ENCODE results near the gene SIGLEC14.

The SIGLEC14 gene, protein sequence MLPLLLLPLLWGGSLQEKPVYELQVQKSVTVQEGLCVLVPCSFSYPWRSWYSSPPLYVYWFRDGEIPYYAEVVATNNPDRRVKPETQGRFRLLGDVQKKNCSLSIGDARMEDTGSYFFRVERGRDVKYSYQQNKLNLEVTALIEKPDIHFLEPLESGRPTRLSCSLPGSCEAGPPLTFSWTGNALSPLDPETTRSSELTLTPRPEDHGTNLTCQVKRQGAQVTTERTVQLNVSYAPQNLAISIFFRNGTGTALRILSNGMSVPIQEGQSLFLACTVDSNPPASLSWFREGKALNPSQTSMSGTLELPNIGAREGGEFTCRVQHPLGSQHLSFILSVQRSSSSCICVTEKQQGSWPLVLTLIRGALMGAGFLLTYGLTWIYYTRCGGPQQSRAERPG

DNA sequence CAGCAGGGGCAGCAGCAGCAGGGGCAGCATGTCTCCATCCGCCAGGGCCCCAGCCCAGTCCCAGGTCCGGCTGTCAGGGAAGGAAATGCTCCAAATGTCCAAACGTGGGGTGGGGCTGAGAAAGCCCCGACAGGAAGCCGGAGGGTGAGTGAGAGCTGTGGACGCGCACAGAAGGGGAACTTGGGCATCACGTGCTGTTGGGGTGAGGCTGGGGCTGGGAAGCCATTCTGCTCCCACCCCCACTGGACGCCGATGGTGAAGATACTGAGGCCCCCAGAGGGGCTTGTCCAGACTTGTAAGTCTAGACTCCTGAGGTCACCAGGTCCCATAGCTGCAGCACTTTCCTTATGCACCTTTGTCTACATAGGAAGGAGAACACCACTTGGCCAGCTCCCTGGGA is at the start of gene SIGLEC14:
TSS of gene SIGLEC14 (minus strand) at position 96 of the 400 bp plus-strand sequence. CDS start at position 30, 66 bp downstream.
- DNase-seq = peak in 1 of 2 donors; percentile 30

DNA sequence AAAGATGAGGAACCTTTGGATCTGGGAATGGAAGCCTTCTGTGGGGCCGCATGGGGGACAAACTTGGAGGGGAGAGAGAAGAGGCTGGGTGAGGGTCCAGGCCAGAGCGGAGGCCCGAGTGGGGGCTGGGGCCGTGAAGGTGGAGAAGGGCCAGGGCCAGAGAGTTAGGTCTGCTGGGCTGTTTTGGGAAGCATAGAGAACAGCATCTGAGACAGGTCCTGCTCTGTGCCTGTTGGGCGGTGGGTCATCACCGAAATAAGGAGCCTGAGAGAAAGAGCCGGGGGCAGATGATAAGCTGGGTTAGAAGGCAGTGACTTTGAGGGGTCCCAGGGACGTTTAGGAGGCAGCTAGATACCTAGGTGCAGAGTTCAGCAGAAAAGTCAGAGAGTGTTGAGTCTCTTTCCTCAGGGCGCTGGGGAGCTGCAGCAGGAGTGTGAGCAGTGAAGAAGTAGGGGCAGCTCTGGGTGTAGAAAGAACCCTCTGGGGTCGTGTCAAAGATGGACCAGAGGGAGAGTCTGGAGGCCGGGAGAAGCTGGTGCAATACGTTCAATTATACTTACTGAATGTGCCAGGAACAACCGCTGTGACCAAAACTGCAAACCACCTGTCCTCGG is 49.2 kb upstream of the SIGLEC14 start:
- DNase-seq = no peak

DNA sequence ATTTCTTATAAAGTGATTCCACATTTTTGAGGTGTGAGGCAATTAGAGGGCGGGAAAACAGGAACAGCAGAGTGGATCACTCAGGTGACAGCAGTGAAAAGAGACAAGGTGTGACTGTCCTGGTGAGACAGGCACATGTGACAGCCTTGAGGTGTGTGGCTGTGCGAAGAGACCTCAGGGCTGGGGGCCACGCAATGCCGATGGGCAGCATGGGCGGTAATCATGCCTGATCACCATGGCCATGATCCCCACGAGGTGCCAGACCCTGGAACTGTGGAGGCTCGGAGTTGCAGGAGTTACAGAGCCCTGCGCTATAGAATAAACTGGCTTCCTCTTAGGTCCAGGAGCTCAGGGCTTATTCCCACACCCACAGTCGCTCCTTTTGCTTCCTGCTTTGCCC is 48.5 kb upstream of the SIGLEC14 start:
- DNase-seq = no peak

DNA sequence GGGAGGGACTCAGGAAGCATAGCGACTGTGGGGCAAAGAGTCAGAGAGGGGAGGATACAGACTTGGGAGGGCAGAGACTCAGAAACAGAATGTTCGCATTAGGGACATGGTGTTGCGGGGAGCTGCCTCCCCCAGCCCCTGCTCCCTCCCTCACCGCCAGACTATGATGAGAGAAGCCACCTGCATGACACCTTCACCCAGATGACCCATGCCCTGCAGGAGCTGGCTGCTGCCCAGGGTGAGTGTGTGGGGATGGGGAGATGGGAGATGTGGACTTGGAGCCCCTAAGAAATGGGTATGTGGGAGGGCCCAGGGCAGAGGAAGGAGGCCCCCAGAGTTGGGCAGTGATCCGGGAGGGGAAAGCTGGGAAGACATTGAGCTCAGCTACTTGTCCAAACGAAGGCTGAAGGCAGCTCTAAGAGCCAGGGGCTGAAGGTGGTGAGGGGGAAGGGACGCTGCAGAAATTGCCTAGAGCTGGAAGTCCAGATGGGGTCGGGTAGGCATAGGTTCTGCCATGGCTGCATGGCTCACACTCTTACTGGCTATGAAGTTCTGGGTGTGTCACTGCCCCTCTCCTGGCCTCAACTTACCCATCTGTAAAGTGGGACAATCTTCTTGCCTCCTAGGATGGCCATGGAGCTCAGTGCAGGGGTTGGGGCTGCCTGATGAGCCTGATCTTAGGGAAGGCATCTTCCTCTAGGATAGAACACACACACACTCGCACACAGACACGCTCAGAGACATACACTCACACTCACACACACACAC is 47.9 kb upstream of the SIGLEC14 start:
- DNase-seq = no peak

DNA sequence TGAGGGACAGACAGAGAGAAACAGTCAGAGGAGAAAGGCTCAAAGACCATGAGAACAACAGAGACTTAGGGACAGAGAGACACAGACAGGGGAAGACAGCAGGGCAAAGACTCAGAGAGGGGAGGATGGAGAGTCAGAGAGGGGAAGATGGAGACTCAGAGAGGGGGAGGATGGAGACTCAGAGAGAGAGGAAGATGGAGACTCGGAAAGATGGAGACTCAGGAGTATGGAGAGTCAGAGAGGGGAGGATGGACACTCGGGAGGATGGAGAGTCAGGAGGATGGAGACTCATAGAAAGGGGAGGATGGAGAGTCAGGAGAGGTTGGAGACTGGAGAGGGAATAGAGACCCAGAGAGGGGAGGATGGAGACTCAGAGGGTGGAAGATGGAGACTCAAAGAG is 47.2 kb upstream of the SIGLEC14 start:
- DNase-seq = no peak

DNA sequence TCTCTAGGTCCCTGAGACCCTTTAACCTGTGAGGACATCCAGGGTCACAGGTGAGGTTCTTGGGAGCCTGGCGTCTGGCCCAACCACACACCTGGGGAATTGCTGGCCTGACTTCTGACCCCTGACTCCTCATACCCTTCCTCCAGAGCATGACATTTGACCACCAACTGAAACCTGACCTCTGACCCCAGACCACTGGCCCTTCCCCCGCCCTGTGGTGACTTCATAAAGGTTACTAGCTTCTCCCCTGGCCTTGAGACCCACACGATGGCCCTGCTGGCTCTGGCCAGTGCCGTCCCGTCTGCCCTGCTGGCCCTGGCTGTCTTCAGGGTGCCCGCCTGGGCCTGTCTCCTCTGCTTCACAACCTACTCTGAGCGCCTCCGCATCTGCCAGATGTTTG is 46.6 kb upstream of the SIGLEC14 start, which contains the start of gene SPACA6:
TSS of gene SPACA6 (plus strand) at position 71 of the 400 bp plus-strand sequence. CDS start at position 268, 197 bp downstream.
- no peak for DNase-seq

DNA sequence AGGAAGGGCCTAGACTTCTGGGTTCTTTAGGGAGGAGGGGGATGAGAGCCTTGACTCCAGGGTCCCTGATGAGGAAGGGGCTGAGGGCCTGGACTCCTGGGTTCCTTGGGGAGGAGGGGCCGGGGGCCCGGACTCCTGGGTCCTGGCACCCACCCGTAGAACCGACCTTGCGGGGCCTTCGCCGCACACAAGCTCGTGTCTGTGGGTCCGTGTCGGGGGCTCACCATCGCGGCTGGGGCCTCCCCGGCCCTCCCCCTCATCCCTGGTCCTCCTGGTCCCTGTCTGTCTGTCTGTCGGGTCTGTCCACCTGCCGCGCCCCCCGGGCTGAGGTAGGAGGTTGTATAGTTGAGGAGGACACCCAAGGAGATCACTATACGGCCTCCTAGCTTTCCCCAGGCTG is 45.8 kb upstream of the SIGLEC14 start:
- no peak for DNase-seq

DNA sequence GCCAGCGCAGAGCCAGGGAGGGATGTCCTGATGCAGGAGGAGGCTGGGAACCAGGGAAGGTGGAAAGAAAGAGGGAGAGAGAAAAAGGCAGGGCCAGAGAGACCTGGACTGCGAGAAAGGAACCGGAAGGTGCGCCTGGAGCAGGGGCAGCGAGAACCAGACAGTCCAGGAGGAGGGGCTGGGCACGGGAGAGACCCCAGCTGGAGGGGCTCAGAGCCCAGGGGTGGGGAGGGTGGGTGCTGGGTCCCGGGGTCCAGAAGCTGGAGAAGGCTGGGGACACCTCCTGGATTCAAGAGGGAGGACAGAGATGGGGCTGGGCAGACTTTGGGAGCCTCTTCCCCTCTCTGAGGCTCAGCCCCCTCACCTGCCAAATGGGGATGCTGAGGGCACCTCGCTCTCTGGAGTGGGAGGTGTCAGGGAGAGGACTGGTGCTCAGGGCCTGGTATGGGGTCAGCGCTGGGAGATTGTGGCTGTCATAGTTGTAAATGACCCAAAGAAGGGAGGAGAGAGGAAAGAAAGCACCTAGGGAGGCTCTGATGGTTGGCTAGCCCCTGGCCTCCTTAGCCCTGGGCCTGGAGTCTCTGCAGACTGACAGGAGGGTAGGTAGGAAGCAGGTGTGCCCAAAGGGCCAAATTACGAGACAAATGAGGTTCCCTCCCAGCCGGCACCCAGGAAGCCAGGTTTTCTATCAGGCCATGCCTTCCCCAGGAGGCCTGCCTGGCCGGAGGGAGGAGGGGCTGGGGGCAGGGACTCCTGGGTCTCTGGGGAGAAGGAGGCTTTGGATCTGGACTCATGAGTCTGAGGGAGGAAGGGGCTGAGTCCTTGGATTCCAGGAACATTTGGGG is 45.2 kb upstream of the SIGLEC14 start:
- DNase-seq = no peak

DNA sequence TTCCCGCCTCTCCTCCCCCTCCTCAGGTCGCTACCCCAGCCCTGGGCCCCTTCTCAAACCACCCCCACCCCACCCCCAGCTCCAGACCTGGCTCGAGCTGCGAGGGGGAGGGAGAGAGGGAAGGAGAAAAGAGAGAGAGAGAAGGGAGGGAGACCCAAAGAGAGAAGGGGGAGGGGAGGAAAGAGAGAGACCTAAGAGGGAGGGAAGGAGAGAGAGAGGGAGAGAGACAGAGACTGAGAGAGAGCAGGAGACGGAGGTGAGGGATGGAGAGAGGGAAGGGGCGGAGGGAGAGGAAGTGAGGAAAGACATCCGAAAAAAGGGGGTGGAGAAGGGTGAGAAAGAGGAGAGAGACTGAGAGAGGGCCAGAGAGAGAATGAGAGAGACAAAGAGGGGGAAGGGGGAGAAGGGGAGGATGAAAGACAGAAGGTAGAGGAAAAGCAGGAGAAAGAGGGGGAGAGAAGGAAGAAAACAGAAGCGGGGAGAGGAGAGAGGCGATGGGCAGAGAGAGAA is 44.5 kb upstream of the SIGLEC14 start:
- no peak for DNase-seq

DNA sequence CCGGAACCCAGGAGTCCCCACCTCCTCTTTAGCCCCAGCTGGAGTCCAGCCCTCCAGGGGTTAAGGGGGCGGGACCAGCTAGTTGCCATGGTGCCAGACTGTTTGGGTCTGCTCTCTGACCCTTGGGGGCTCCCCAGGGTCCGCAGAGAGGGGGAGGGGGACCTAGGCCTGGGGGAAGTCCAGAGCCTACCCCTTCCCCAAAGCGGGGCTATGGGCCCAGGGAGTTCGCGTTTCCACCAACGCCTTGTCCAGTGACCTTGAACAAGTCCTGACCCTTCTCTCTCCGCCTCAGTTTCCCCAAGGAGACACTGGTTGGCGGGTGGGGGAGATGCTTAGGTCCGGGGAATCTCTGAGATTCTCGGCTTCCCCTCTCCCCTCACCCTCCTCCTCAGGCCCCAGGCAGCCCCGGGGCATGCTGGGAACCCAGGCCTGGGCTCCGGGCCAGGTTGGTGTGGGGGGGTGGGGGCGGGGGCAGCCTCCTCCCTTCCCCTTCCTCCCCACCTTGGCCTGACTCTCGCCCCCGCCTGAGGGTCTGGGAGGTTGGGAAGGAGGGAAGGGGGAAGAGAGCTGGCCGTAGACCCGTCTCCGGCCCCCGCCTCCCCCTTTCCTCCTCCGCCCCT is 43.9 kb upstream of the SIGLEC14 start:
- peak; percentile 86 to 87 for DNase-seq

DNA sequence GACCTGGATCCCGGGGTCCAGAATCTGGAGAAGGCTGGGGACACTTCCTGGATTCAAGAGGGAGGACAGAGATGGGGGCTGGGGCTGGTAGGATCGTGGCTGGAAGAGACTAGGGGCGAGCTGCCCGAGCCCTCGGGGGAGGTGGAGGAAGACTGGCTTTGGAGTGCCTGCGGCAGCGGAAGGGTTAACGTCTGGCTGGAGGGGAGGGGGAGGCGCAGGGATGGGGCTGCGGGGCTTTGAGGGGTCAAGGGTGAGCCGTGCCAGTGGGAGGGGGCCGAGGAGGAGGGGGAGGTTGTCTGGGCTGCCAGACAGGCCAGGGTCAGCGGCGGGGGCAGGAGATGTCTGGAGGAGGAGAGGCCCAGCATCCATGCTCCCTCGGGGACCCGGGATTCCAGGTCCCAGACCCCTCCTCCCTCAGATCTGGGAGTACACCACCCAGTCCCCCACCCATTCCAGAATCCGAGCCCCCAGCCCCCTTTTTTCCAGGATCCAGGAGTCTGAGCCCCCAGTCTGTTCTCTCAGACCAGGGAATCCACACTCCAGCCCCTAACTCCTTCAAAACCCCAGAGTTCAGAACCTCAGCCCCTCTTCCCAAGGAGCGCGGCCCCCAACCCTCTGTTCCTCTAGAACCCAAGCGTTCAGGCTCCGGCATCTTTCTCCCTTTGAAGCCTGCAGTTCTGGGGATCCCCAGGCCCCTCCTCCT is 43.3 kb upstream of the SIGLEC14 start:
- DNase-seq = no peak

DNA sequence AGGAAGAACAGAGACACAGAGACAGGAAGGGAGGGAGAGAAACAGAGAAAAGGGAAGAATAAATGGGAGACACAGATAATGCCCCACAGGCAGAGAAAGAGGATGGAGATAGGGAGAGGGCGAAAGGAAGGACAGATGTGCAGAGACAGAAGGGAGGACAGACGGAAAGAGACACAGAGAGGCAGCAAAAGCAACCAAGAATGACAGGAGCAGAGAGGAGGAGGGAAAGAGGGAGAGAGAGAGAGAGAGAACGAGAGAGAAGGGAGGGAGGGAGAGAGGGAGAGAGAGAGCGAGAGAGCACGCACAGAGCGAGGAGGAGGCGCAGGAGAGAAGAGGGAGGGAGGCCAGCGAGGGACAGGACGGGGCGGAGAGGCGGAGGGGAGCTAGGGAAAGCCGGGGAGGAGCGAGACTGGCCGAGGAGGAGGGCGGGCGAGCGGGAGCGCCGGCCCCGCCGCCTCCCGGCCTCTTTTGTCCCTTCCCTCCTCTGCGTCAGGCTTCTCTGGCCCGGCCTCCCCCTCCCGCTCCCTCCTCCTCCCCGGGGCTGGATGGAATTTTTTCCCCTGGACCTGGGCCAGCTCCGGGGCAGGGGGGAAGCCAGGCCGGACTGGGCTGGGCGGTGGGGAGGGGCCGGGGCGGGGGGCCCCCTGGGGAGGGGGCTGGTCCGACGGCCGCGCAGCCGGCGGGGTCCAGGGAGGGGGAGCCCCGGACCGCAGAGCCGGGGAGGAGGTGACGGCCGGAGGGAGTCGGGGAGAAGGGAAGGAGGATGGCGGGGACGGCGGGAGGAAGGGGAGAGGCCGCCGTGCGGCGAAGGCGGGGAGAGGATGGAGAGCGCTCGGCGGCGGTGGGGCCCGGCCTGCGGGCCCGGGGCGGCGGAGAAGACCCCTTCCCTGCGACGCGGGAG is 42.3 kb upstream of the SIGLEC14 start:
- DNase-seq = peak in 1 of 2 donors; percentile 27

DNA sequence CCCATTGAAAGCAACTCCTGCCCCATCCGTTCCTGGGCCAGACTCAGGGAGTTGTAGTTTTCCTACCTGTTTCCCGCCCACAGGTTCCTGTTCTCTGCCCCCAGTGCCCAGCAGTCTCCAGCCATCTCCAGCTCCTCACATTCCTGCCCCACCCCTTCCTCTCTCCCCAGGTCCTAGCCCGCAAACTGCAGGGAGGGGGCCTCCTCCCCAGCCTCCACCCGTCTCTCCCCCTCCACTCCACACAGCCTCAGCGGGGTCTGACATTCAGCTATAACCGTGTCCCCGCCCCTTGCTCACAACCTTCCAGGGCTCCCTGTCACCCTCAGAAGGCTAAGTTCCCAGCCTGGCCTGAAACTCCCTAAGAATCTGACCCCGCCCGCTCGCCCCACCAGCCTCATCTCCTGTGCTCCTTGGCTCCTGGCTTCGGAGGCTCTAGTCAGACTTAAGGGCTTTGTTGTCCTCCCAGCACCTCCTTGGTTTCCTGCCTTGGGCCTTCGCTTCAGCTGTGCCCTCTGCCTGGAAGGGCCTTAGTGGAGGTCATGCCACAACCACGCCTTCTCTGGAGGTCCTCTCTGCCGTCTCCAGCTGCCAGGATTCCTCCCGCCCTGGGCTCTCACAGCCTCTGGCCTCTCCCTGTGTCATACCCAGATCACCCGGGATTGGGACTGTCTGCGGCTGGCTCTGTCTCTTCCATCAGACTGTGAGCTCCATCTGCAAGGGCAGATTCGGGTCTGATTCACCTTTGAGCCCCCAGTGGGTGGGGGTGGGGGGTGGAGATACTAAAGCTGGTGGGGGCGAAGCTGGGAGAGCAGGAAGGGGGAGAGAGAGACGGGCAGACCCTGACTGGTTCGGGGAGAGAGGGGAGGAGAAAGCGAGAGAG is 41.4 kb upstream of the SIGLEC14 start:
- no peak for DNase-seq

DNA sequence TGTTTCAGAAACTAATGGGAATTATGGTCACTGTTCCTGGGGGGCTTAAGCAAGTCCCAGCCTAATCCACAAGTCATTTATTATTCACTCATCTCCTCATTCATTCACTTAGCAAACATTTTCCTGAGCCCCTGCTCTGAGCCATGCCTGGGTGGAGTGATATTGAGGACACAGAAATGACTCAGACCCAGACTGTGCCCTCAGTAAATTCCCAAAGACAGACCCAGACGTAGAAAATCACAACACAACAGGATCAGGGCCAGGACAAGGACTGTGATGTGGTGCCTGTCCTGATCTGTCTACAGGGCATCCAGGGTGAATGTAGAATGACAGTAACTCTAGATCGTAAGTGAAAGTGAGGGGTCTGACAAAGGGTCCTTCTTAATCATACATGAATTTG is 39.5 kb upstream of the SIGLEC14 start:
- DNase-seq = no peak

DNA sequence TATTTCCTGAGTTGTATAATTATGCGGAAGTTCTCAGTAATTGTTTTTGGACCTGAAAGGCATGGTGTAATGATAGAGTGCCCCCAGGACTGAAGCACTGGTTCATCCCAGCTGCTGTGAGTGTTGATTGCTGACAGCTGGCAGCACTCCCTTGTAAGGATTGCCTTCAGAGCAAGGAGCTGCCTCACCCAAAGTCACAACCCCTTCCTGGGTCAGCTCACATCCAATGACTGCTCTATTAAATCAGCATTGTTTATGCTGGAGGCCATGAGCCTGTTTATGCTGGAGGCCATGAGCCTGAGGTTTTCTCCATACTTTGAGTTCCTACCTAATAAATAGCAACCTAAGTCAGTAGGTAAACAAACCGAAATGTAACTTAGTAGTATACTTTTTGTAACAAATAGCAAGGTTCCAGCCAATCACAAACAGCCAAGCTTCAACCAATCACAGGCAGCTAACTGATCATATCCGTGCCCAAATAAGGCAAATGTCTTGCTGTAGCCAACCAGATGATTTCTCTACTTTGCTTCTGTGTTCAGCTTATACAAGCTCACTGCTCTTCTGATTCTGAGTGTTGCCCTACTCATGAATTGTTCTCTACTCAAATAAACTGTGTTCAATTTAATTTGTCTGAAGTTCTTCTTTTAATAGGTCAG is 34.8 kb upstream of the SIGLEC14 start:
- DNase-seq = no peak

DNA sequence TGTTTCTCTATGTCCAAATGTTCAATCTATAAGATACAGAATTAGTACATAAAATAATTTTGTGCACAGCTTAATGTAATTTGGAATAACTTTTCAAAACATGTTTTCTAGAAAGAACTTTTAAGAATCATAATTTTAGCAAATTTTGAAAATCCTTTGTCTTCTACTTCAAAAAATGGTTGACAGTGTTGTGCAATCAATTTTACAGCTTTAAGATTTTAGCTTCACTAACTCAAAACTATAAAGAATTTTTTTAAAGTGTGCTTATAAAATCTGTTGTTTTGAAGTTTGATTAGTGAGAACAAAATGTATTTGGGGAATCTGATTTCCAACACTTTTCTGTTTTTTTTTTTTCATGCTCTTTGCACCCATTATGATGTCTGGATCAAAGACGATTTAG is 33.8 kb upstream of the SIGLEC14 start:
- DNase-seq = no peak

DNA sequence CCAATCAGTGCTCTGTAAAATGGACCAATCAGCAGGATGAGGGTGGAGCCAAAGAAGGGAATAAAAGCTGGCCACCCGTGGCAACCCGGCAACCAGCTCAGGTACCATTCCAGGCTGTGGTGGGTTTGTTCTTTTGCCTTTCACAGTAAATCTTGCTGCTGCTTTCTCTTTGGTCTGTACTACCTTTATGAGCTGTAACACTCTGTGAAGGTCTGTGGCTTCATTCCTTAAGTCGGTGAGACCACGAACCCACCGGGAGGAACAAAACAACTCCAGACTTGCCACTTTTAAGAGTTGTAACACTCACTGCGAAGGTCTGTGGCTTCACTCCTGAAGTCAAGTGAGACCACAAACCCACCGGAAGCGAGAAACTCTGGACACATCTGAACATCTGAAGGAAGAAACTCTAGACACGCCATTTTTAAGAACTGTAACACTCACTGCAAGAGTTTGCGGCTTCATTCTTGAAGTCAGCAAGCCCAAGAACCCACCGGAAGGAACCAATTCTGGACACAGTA is 30.0 kb upstream of the SIGLEC14 start:
- DNase-seq = peak; percentile 36 to 53

DNA sequence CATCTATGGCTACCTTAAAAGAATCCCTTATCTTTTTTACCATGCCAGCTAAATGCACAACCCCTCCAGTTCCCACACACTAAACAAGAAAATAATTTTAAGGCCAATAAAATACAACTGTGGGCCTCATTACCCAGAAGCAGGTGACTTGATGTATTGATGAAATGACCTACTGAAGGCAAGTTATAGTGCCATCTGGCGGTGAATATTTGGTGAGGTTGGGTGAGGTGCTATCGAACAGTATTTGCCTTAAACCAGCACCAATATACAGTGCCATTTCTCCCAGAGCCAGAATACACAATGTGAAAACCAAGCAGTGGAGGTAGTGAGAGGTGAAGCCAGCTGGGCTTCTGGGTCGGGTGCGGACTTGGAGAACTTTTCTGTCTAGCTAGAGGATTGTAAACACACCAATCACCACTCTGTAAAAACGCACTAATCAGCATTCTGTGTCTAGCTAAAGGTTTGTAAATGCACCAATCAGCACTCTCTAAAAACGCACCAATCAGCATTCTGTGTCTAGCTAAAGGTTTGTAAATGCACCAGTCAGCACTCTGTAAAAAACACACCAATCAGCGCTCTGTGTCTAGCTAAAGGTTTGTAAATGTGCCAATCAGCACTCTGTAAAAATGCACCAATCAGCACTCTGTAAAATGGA is 29.4 kb upstream of the SIGLEC14 start:
- DNase-seq = peak in 1 of 2 donors; percentile 23
